DND-41 (cell line): Measurements from ENCODE around the gene ATIC.

Source experiments
- ATAC-seq: fragments of 200-7000 bp; cut with Tn5 transposase; 3 replicates; pipeline ENCODE4 v1.9.1; 2021; ENCODE audit warnings: low read depth; ENCODE audit not compliant: insufficient read depth
- DNase-seq: peaks from one replicate; pipeline ENCODE4 v3.0.0-alpha.2; 2020
- H2AFZ ChIP-seq: 2 replicates; pipeline ENCODE4 v1.6.0; 2012; ENCODE audit warnings: low read depth, low read length
- H3K27ac ChIP-seq: 2 replicates; pipeline ENCODE4 v1.5.1; 2012; ENCODE audit warnings: low read length, inconsistent platforms
- H3K27me3 ChIP-seq: fragments of 200-600 bp; sonication (generic); 2 replicates; pipeline ENCODE4 v1.6.0; 2012; ENCODE audit warnings: low read length, mild to moderate bottlenecking, inconsistent platforms; ENCODE audit not compliant: insufficient read depth, poor library complexity
- H3K36me3 ChIP-seq: 2 replicates; pipeline ENCODE4 v1.5.1; 2012; ENCODE audit warnings: low read length, inconsistent platforms; ENCODE audit not compliant: insufficient read depth
- H3K4me1 ChIP-seq: 2 replicates; pipeline ENCODE4 v1.5.1; 2012; ENCODE audit warnings: mild to moderate bottlenecking, low read length; ENCODE audit not compliant: insufficient read depth
- H3K4me2 ChIP-seq: 2 replicates; pipeline ENCODE4 v1.6.0; 2012; ENCODE audit warnings: mild to moderate bottlenecking, moderate library complexity, low read length, inconsistent platforms; ENCODE audit not compliant: insufficient read depth
- H3K4me3 ChIP-seq, 2 experiments: fragments of 200-600 bp in 1 of 2; shearing (Covaris generic) in 1 of 2; 2 replicates each; pipeline ENCODE4 v1.5.1; 2012 to 2016; ENCODE audit warnings: inconsistent platforms in 2 of 2, low read length in 2 of 2, mild to moderate bottlenecking in 2 of 2, low read depth in 1 of 2, moderate library complexity in 1 of 2
- H3K79me2 ChIP-seq: 2 replicates; pipeline ENCODE4 v1.6.0; 2012; ENCODE audit warnings: low read length, inconsistent platforms; ENCODE audit not compliant: insufficient read depth
- H3K9ac ChIP-seq: 2 replicates; pipeline ENCODE4 v1.6.0; 2012; ENCODE audit warnings: low read depth, mild to moderate bottlenecking, inconsistent platforms, low read length, moderate library complexity
- H3K9me3 ChIP-seq: 2 replicates; pipeline ENCODE4 v1.5.1; 2012; ENCODE audit warnings: low read length, moderate library complexity, mild to moderate bottlenecking, inconsistent platforms; ENCODE audit not compliant: insufficient read depth, severe bottlenecking
- H4K20me1 ChIP-seq: 2 replicates; pipeline ENCODE4 v1.6.0; 2012; ENCODE audit warnings: low read length; ENCODE audit not compliant: insufficient read depth
- CTCF ChIP-seq: IDR thresholded peaks from 2 replicates; pipeline ENCODE4 v1.5.1; 2012; ENCODE audit warnings: borderline replicate concordance, low read length, moderate library complexity, mild to moderate bottlenecking; ENCODE audit not compliant: poor library complexity, severe bottlenecking; ENCODE audit errors: extremely low read depth
- EZH2 ChIP-seq: IDR thresholded peaks from 3 replicates; pipeline ENCODE4 v1.6.1; 2012; ENCODE audit warnings: borderline replicate concordance, low read depth, mild to moderate bottlenecking, moderate library complexity, low read length, inconsistent platforms; ENCODE audit not compliant: severe bottlenecking

ATIC gene

GRCh38 chr2:215332872-215333595 lies 21.2 kb downstream of the ATIC start:
- no peak overlapping the region for H3K4me2 ChIP-seq
- DNase-seq: no peak
- no peaks in the 10 kb centered on the region for H3K4me1 ChIP-seq
- no peak for ATAC-seq
- no peak overlapping the region for H3K4me3 ChIP-seq
- no peaks in the 10 kb centered on the region for H3K9me3 ChIP-seq
- no peak overlapping the region for H2AFZ ChIP-seq
- peaks cover 97% of the 10 kb centered on the region for H3K36me3 ChIP-seq
- no peak overlapping the region for H3K9ac ChIP-seq
- no peak for TF ChIP-seq CTCF
- TF ChIP-seq EZH2: no peak
- H3K79me2 ChIP-seq: peaks cover 33% of the 10 kb centered on the region
- peaks cover 8% of the 10 kb centered on the region; the same call in 1 of the 2 replicates for H4K20me1 ChIP-seq
- H3K27ac ChIP-seq: no peak overlapping the region
- H3K27me3 ChIP-seq: no peaks in the 10 kb centered on the region

DNA sequence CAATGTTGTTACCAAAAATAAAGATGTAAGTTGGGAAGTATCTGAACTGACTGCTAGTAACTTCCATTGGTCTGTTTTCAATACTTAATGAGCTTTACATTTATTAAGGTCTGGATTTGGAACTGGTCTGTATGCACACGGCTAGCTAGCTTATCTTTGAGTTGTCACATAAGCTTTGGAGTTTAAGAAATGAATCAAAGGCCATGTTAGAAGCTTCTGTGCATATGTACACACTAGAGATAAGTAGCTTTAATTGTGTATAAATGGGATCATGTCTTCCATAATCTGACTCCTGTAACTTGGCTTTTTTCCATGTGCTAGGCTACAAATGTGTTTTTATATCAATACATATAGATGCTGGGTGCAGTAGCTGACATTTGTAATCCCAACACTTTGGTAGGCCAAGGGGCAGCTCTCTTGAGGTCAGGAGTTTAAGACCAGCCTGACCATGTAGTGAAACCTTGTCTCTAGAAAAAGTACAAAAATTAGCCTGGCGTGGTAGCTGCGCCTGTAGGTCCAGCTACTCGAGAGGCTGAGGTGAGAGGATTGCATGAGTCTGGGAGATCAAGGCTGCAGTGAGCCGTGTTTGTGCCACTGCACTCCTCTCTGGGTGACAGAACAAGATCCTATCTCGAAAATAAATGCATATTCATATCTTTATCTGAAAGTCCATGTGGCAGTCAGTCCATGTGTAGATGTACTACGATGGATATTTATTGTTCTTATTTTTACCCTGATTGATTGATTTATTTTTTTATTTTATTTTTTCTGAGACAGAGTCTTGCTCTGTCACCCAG lies 27.2 kb downstream of the ATIC start:
- Histone ChIP-seq H3K4me3 (no peak overlapping the region), H3K27ac (no peak overlapping the region), H4K20me1 (peaks cover 6% of the 10 kb centered on the region; the same call in 1 of the 2 replicates), H2AFZ (no peak overlapping the region), H3K9ac (no peak overlapping the region), H3K27me3 (no peaks in the 10 kb centered on the region), H3K79me2 (peaks cover 30% of the 10 kb centered on the region; the same call in 1 of the 2 replicates), H3K36me3 (peaks cover 95% of the 10 kb centered on the region), H3K4me1 (no peaks in the 10 kb centered on the region), H3K4me2 (no peak overlapping the region), H3K9me3 (no peaks in the 10 kb centered on the region)
- ATAC-seq: no peak
- DNase-seq: no peak
- TF ChIP-seq EZH2 (no peak), CTCF (no peak)

GRCh38 chr2:215347878-215348277 lies 36.0 kb downstream of the ATIC start:
- H2AFZ ChIP-seq: no peak overlapping the region
- H3K27me3 ChIP-seq: no peaks in the 10 kb centered on the region
- no peak overlapping the region for H3K9ac ChIP-seq
- H3K36me3 ChIP-seq: peaks cover 87% of the 10 kb centered on the region
- H3K9me3 ChIP-seq: no peaks in the 10 kb centered on the region
- H4K20me1 ChIP-seq: no peaks in the 10 kb centered on the region; the same call in 1 of the 2 replicates
- H3K4me3 ChIP-seq: no peak overlapping the region
- TF ChIP-seq CTCF (no peak), EZH2 (no peak)
- no peak overlapping the region for H3K27ac ChIP-seq
- ATAC-seq (no peak), DNase-seq (no peak)
- no peak overlapping the region for H3K4me2 ChIP-seq
- no peaks in the 10 kb centered on the region for H3K4me1 ChIP-seq
- H3K79me2 ChIP-seq: no peaks in the 10 kb centered on the region; the same call in 1 of the 2 replicates
